GM21786 (cell line): Measurements from ENCODE around the gene C2orf72.
"Not testable (repeated sequence)": the region's sequence is repeated elsewhere in the genome, so short reads cannot be mapped to it uniquely, and the experiment has no call there.

Experiments
- ATAC-seq: cut with Tn5 transposase; IDR thresholded peaks from one replicate; pipeline ENCODE4 v1.9.1; 2021; ENCODE audit not compliant: unreplicated experiment

C2orf72 gene

DNA sequence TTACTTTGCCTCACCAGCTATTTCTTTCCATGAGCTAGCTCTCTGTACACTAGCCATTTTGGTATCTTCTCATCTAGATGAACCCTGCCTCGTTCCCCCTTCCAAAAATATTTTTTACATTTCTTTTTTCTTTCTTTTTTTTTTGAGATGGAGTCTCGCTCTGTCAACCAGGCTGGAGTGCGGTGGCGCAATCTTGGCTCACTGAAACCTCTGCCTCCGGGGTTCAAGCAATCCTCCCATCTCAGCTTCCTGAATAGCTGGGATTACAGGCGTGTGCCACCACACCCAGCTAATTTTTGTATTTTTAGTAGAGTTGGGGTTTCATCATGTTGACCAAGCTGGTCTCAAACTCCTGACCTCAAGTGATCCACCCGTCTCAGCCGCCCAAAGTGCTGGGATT lies 30.2 kb downstream of the C2orf72 start:
- ATAC-seq: not testable (repeated sequence)

DNA sequence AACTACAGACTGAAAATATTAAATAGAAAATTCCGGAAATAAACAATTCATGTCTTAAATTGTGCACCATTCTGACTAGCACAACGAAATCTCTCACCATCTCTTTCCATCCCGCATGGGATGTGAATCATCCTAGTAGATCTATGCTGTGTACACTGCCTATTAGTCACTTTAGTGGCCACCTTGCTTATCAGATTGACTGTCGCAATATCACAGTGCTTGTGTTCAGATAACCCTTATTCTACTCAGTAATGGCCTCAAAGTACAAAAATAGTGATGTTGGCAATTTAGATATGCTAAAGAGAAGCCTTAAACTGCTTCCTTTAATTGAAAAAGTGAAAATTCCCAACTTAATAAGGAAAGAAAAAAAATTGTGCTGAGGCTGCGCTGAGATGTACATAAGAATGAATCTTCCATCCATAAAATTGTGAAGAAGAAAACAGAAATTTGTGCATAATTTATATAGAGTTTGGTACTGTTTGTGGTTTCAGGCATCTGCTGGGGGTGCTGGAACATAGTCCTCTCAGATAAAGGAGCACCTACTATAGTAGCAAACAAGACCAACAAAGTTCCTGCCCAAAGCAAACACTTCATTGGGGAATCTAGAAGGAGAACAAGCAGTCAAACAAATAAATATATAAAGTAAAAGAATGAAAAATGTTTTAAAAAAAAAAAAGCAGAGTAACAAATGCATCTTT lies 31.4 kb downstream of the C2orf72 start:
- ATAC-seq: no peak

DNA sequence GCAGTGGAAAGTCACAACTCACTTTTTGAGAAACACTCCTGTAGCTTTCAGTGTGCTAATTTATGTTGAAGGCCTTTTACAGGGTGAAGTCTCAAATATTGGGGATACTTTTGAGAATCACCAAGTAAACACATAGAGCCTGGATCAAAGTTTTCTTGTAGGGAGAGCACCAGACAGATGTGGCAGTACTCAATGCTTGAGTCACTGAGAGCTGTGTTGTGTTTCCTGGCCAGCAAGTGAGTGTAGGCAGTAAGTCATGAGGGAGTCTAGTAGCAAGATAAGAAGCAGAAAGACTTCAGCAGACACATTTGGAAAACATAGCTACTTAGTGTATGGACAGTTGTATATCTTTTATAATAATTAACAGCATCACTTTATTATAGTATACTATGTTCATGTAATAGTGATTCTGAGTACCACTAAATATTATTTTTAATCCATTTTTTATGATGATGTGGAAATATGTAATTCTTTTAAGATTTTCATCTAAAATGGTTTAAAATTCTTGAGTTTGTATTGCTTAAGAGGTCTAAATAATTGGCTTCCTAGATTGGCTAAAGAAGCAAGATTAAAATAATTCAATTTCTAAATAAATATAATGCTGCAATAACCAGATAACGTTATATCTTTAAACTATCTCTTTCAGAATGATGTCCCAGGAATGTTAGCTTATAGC lies 32.2 kb downstream of the C2orf72 start:
- ATAC-seq: no peak

DNA sequence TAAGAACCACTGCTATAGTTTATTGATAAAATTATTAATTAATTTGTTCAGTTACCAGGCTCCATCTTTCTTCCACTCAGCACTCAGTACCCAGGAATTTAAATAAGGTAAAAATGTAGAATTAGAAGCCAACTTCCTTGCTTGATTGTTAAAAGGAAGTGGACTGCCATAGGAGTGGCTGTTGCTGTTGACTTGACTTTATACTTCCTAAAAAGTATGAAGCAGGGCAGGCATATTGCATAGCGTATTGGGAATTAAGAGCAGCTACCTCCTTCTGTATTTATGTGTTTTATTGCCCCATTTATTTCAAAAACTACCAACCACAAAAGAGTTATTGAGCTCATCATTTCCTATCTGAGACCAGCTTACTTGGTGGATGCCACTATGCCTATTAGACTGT lies 47.2 kb downstream of the C2orf72 start:
- no peak for ATAC-seq

DNA sequence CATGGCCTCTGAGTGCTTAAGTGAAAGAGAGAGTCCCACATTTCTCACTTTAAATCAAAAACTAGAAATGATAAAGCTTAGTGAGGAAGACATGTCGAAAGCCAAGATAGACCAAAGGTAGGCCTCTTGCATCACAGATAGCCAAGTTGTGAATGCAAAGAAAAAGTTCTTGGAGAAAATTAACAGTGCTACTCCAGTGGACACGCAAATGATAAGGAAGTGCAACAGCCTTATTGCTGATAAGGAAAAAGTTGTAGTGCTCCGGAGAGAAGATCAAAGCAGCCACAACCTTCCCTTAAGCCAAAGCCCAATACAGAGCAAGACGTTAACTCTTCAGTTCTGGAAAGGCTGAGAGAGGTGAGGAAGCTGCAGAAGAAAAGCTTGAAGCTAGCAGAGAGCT lies 51.4 kb downstream of the C2orf72 start:
- no peak for ATAC-seq

DNA sequence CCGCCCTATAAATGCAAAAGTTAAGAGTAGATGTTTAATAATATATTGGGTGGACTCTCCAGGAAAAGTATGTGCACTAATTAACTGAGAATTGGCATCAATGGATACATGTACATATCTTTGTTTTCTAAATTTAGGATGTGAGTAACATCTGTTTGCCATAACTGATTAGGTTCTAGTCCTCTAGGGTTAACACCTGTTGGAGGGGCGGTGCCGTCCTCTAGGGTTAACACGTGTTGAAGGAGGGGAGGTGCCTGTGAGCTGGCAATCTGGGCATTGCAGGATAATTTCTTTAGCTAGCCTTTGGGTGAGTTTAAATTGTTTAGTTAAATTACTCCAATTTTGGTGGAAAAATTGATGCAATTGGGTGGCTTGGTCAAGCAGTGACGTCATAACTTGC lies 56.6 kb downstream of the C2orf72 start:
- ATAC-seq: no peak

DNA sequence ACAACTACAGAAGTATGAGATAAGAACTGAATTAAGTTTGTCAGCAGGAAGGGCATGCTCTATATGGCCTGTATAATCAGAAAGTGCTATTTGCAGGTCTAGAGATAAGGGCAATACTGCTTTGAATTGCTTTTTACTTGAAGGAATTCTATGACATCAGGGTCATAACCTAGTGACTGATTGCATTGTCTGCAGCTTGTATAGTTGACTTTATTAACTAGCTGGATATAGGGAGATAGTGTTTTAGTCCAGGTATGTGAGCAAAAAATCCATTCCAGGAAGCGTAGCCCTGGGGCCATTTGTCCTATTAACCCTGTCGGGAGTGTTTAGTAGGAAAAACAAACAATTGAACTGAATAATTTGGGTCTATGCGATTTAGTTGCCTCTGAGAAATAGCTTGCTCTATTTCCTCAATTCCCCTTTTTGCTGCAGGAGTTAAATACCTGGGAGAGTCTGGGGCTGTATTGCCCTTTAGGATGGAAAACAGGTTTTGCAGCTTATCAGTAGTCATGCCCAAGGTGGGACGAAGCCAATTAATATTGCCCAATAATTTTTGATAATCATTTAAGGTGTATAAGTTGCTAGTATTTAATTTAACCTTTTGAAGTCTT lies 57.5 kb downstream of the C2orf72 start:
- no peak for ATAC-seq
